ENCODE measurements around the gene VSIR. TPM values are rescaled to one million over a fixed set of nuclear protein-coding genes. Genes with fewer than 3 reads are reported as not detected.

VSIR gene
- total and polyA plus RNA-seq, 3 donors from 2014 or later, result 26.1 to 54.6 (median 54.4) TPM

DNA sequence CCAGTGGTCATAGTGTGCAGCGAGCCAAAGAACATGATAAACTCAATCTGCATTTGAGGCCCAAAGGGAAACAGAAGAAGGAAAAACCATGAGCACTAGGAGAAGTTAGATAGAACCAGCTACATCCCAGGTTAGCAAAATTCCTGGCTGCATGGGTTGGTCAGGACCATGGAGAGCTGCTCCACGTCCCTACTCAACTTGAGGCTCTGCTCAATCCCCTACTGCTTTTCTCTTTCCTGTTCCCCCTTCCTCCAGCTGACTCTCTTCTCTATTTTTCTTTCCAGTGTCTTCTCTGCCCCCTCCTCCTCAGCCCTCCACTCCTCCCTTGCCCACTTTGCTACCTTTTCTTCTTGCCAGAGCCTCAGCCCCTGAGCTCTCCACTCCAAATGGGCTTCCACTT, 21.9 kb upstream of the VSIR start:
- no peak for DNase-seq
- WGBS, 2 donors, result 63% methylated on average over 2 of the region's 2 CpGs
- Histone ChIP-seq H3K4me1 (no peaks in the 10 kb centered on the region), H3K27ac (no peak overlapping the region), H3K27me3 (no peaks in the 10 kb centered on the region), H3K36me3 (ENCODE audit: low read depth, missing control alignments) (no peaks in the 10 kb centered on the region), H3K4me3 (no peak overlapping the region), H3K9me3 (no peaks in the 10 kb centered on the region)
- intact Hi-C loops (cut with DNase I; ENCODE audit: low total_unique reads), result no loop called here
- TF ChIP-seq CTCF (IDR thresholded peaks at IDR 0.05), result no peak

DNA sequence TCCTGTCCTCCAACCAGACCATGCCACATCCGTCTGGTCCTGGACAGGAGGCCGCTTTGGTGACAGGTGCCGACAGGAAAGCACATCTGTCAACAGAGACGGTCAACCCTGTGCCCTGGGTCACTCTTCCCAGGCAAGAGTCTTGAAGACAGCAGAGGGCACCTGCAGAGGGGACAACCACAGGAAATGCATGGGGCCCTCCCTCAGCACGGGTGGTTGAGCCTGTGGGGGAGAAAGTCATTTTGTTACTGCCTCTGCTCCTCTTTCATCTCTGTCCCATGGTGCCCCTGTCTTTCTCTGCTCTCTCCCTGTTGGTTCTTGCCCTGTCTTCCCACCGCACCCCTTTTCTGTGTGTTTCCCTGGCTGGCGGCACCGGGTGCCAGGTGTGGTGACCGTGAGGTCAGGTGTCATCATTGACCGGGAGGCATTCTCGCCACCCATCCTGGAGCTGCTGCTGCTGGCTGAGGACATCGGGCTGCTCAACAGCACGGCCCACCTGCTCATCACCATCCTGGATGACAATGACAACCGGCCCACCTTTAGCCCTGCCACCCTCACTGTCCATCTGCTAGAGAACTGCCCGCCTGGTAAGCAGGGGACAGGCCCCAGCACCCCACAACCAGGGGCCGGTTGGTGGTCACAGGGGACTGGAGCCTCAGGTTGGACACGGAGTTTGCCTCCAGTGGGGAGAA, 17.6 kb upstream of the VSIR start:
- TF ChIP-seq CTCF (IDR thresholded peaks at IDR 0.05) (no peak), POLR2A (IDR thresholded peaks at IDR 0.05) (no peak)
- WGBS, 2 donors, result 91 to 94% methylated on average over 12 to 17 of the region's 17 CpGs
- Histone ChIP-seq H3K36me3 (ENCODE audit: low read depth, missing control alignments) (no peaks in the 10 kb centered on the region), H3K27me3 (no peaks in the 10 kb centered on the region), H3K4me3 (no peak overlapping the region), H3K9me3 (no peaks in the 10 kb centered on the region), H3K4me1 (no peaks in the 10 kb centered on the region), H3K27ac (no peak overlapping the region)
- intact Hi-C loops (cut with DNase I; ENCODE audit: low total_unique reads), result no loop called here
- DNase-seq, result no peak

- intact Hi-C loops (cut with DNase I; ENCODE audit: low total_unique reads), result no loop called here
- Histone ChIP-seq H3K4me1 (no peaks in the 10 kb centered on the region), H3K4me3 (no peak overlapping the region), H3K27ac (no peak overlapping the region), H3K36me3 (ENCODE audit: low read depth, missing control alignments) (no peaks in the 10 kb centered on the region), H3K27me3 (no peaks in the 10 kb centered on the region), H3K9me3 (no peaks in the 10 kb centered on the region)
- 80 to 86% methylated on average over 1 to 10 of the region's 10 CpGs for WGBS, 2 donors
- DNase-seq, result no peak
- TF ChIP-seq POLR2A (IDR thresholded peaks at IDR 0.05) (no peak), CTCF (IDR thresholded peaks at IDR 0.05) (no peak)
Measured at GRCh38 chr10:71789871-71790270, 16.6 kb upstream of the VSIR start.

GRCh38 chr10:71788954-71789353, 15.6 kb upstream of the VSIR start:
- Histone ChIP-seq H3K4me3 (no peak overlapping the region), H3K9me3 (no peaks in the 10 kb centered on the region), H3K27me3 (no peaks in the 10 kb centered on the region), H3K4me1 (no peaks in the 10 kb centered on the region), H3K27ac (no peak overlapping the region), H3K36me3 (ENCODE audit: low read depth, missing control alignments) (no peaks in the 10 kb centered on the region)
- DNase-seq, result no peak
- 87% methylated on average over 8 of the region's 8 CpGs; no CpG with 5 or more reads in 1 of the 2 donors for WGBS, 2 donors
- no peak for TF ChIP-seq CTCF (IDR thresholded peaks at IDR 0.05)
- TF ChIP-seq POLR2A (IDR thresholded peaks at IDR 0.05), result no peak
- intact Hi-C loops (cut with DNase I; ENCODE audit: low total_unique reads), result no loop called here

DNA sequence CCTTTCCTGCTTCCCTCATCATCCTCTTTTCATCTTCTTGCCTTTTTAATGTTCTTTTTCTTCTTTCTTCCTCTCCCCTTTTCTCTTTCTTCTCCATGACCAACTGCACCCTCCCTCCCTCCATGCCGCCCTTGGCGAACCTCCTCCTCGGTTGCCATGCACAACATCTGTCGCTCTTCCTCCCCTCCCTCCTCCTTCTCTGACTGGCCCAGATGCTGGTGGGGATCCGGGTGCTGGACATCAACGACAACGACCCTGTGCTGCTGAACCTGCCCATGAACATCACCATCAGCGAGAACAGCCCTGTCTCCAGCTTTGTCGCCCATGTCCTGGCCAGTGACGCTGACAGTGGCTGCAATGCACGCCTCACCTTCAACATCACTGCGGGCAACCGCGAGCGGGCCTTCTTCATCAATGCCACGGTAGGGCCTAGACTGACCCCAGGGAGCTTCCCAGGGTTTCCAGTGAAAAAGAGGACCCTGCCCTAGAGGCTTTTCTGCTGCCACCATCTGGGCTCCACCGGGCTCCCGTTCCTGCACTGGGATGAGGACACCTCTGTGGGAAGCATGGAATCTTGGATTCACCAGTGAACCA, 11.5 kb upstream of the VSIR start:
- intact Hi-C loops (cut with DNase I; ENCODE audit: low total_unique reads), result no loop called here
- WGBS, 2 donors, result 82 to 94% methylated on average over 12 to 18 of the region's 18 CpGs
- Histone ChIP-seq H3K27ac (no peak overlapping the region), H3K36me3 (ENCODE audit: low read depth, missing control alignments) (no peaks in the 10 kb centered on the region), H3K4me3 (no peak overlapping the region), H3K4me1 (no peaks in the 10 kb centered on the region), H3K27me3 (no peaks in the 10 kb centered on the region), H3K9me3 (no peaks in the 10 kb centered on the region)
- no peak for TF ChIP-seq CTCF (IDR thresholded peaks at IDR 0.05)
- no peak for TF ChIP-seq POLR2A (IDR thresholded peaks at IDR 0.05)
- no peak for DNase-seq

Data from testis (tissue), 3 donors.